ENCODE data around the gene MOB3C. TPM values are rescaled to one million over a fixed set of nuclear protein-coding genes. Genes with fewer than 3 reads are reported as not detected.

Gene MOB3C
- total RNA-seq, 8 experiments from 2014 or later = 0.60 to 11.3 (median 4.8) TPM

DNA sequence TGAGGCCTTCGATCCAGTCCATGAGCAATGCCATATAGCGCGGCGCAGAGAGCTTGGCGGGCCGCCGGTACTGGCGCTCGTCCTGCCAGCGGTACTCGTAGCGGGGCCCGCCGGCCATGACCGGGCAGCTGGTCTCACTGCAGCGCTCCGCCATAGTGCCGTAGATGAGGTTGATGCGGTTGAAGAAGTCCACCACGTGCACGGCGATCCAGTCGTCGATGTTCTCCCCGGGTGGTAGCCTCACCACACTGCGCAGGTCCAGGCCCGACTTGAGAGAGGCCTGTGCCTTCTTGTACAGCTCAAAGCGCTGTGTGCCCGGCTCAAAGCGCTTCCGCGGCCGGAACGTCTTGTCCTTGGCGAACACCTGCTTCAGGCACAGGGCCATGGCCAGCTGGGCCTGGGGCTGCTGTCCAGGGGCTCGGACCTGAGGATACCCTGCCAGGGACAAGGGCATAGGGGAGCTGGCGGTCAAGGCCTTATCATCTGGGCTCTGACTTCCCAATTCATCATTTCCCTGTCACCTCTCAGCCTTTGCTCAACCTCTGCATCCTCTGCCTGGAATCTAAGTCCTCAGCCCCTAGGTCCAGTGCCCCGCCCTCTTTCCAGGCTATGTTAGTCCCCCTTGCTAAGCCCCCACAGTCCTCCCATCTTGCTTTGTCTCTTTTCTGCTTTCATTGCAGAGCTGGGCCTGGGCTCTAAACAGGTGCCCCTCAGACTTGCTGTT, 3.5 kb downstream of the MOB3C start:
- Histone ChIP-seq H3K27ac (no peak overlapping the region), H3K4me1 (replicated peaks in 1 of 2) (peaks cover 10 to 19% of the 10 kb centered on the region in 2 donors), H3K4me3 (no peak overlapping the region)
- no peak for ATAC-seq (replicated peaks in 6 of 8)
- in situ Hi-C loops (cut with MboI; ENCODE audit: low pct_unique_long_range_greater_than_20kb in 2 of 9, low sequenced_read_pairs in 9 of 9, unreplicated experiment in 9 of 9) = no loop called here
- WGBS, 10 experiments = 67 to 100% (median 96%) methylated on average over 1 to 18 of the region's 38 CpGs; no CpG with 5 or more reads in 5 of the 10 experiments

DNA sequence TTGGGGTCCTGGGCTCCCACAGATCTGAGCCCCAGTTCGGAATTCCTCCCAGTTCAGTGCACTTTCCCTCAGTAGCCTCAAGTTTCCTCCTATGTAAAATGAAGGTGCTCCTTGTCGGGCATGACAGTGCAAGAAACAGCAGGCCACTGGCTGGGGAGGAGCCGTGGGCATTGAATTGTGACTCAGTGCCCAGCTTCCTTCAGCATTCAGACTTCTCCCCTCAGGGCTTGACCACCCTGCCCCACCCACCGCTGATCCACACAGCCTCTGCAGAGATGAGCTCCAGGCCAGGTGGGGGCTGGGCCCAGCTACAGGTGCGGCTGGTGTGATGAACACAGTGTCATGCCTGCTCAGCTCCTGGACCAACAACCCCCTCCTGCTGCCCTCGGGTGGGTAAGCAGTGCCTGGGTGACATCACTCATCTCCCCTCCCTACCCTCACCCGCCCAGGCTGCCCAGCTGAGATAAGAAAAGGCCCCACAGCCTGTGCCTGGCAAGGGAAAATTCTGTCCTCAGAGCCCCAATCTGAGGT, 4.9 kb downstream of the MOB3C start:
- 20 to 100% (median 71%) methylated on average over 1 to 2 of the region's 7 CpGs; no CpG with 5 or more reads in 5 of the 10 experiments for WGBS, 10 experiments
- in situ Hi-C loops (cut with MboI; ENCODE audit: low pct_unique_long_range_greater_than_20kb in 2 of 9, low sequenced_read_pairs in 9 of 9, unreplicated experiment in 9 of 9) = no loop called here
- no peak overlapping the region for H3K27ac ChIP-seq
- peak in 4 of 8 experiments; percentile 2 to 27 (median 13) for ATAC-seq (replicated peaks in 6 of 8)
- H3K4me3 ChIP-seq = no peak overlapping the region
- H3K4me1 ChIP-seq (replicated peaks in 1 of 2) = peaks cover 10 to 16% of the 10 kb centered on the region in 2 donors

DNA sequence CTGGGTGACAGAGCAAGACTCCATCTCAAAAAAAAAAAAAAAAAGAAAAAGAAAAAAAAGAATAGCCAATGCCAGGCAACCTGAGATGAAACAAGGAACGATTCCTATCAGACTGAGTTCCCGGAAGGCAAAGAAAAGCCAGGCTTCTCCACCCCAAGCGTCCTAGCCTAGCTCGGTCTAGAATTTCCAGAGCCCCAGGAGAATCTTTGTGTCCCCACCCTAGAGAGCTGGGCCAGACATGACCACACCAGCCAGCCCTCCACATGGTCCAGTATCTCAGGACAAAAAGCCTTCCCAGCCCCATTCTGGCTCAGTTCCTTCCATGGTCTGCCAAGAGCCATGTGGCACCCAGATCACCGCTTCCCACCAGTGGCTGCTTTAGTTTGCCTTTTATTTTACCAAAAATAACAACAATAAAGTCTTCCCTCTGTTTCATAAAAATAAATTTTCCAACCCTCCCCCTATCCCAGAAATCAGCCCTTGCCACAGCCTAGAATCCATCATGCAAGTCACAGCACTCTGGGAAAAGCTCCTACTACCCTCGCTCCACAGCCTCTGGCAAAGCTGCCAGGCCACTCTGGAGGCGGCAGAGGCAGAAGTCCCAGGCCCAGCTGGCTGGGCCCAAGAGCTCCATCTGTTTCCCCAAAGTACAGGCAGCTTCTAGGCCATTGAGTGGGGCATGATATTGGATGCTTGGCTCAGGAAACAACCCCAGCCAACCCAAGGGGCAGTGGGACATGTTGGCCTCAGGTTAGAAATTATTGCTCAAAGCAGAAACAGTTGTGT, 9.1 kb downstream of the MOB3C start:
- peak in 2 of 8 experiments; percentile 45 to 58 for ATAC-seq (replicated peaks in 6 of 8)
- no peak overlapping the region for H3K4me3 ChIP-seq
- 0 to 100% (median 92%) methylated on average over 1 to 7 of the region's 7 CpGs; no CpG with 5 or more reads in 2 of the 10 experiments for WGBS, 10 experiments
- peaks cover 6 to 7% of the 10 kb centered on the region in 2 donors for H3K4me1 ChIP-seq (replicated peaks in 1 of 2)
- H3K27ac ChIP-seq = no peak overlapping the region
- in situ Hi-C loops (cut with MboI; ENCODE audit: low pct_unique_long_range_greater_than_20kb in 2 of 9, low sequenced_read_pairs in 9 of 9, unreplicated experiment in 9 of 9) = no loop called here

DNA sequence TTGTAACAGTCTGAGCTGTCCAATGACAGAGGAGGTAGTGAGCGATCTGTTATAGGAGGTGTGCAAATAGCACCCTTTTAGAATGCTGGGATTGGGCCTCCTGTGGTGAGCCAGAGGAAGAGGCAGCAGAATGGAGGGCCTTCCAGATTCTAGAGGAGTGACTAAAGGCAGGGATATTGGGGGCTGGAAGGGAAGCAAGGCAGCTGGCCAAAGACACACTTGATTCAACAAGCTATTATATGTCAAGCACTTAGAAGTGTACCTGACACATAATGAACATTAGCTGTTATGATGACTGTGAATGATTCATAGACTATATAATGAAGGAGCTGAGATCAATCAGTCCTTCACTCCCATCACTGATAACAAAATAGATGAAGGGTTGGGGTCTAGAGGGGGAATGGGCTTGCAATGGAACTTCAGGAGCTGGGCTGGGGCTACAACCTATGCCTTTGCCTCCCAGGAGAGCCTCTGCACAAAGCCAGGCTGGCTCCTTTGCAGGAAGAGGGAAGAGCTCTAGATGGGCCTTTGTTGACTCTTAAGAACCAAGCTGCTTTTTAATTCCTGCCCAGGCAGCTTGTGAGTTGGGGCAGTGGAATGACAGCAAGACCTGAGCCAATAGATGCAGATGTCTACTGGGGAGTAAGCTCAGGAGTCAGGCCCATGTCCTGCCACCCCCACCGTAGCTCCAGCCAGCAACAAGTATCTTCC, 10.2 kb downstream of the MOB3C start:
- in situ Hi-C loops (cut with MboI; ENCODE audit: low pct_unique_long_range_greater_than_20kb in 2 of 9, low sequenced_read_pairs in 9 of 9, unreplicated experiment in 9 of 9) = no loop called here
- no peak for ATAC-seq (replicated peaks in 6 of 8)
- peaks cover 6 to 7% of the 10 kb centered on the region in 2 donors for H3K4me1 ChIP-seq (replicated peaks in 1 of 2)
- no peak overlapping the region for H3K4me3 ChIP-seq
- H3K27ac ChIP-seq = no peak overlapping the region
- WGBS, 10 experiments = 79 to 100% (median 83%) methylated on average over 1 to 2 of the region's 2 CpGs; no CpG with 5 or more reads in 5 of the 10 experiments

DNA sequence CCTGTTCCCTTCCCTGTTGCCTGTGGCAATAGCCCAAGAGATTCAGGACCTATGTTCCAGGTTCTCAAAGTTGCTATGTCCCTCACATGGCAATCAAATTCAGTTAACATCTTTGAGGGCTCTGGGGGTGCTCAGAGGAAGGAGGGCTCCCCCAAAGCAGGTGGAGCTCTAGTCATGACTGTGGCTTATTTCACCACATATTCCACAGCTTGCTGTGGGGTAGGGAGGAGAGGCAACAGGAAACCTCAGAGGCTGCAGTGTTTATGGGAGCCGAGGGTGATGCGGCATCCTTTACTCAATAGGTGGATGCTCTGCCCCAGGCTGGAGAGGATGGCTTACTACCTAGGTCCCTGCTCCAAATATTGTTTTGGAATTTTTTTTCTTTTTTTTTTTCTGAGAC, 11.4 kb downstream of the MOB3C start:
- Histone ChIP-seq H3K4me1 (replicated peaks in 1 of 2) (peaks cover 6 to 7% of the 10 kb centered on the region in 2 donors), H3K27ac (no peak overlapping the region), H3K4me3 (no peak overlapping the region)
- no peak for ATAC-seq (replicated peaks in 6 of 8)
- in situ Hi-C loops (cut with MboI; ENCODE audit: low pct_unique_long_range_greater_than_20kb in 2 of 9, low sequenced_read_pairs in 9 of 9, unreplicated experiment in 9 of 9) = no loop called here
- WGBS, 10 experiments = 80 to 100% (median 100%) methylated on average over 1 to 2 of the region's 2 CpGs; no CpG with 5 or more reads in 5 of the 10 experiments

DNA sequence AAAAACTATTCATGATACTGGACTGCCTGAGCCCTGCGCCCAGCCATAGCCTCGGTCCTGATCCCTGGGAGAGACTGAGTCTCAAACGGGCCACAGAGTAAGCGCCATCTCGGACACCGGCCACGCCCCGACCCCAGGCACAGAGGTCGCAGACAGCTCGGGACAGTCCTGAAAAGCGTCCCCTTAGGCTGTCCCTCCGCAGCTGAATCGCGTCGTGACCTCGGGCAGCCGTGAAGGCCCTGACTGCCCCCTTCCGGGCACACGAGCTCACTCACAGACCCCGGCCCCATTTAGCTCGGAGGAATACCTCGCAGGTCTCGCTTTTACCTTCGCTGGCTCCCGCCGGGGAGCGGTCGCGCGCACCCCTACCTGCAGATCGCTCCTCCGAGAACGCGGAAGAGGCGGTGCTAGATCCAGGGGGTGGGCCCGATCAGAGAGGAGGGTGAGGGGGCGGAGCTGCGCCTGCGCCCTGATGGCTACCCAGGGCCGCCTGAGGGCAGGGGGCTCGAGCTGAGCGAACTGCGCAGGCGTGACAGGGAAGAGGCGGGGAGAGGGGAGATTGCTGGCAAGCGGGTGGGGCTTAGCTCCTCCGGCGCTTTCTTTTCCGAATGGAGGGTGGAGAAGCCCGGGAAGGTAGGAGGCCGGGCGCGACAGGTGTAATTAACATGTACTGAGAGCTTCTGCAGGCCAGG, 12.6 kb downstream of the MOB3C start, which contains the start of gene MKNK1:
Gene MKNK1 (minus strand): TSS at position 411 of the 692 bp plus-strand sequence. CDS start 20,941 bp downstream, outside the sequence.
- ATAC-seq (replicated peaks in 6 of 8) = peak; percentile 71 to 95 (median 94)
- in situ Hi-C loops (cut with MboI; ENCODE audit: low pct_unique_long_range_greater_than_20kb in 2 of 9, low sequenced_read_pairs in 9 of 9, unreplicated experiment in 9 of 9) = no loop called here

DNA sequence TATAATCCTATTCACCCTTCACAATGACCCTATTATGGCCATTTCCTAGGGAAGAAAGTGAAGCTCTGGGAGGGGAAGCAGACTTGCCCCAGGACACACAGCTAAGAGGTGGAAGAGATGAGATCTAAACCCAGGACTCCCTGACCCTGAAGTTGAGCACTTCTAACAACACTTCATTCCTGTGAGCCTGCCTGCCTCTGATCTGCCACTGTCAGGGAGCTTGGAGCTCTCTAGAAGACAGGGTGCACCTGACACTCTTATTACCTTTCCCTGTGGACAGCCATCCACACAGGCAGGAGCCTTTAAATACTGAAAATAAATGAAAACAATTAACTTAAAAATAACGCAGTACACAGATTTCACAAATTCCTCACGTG, 13.1 kb downstream of the MOB3C start:
- in situ Hi-C loops (cut with MboI; ENCODE audit: low pct_unique_long_range_greater_than_20kb in 2 of 9, low sequenced_read_pairs in 9 of 9, unreplicated experiment in 9 of 9) = no loop called here
- H3K27ac ChIP-seq = no peak overlapping the region
- ATAC-seq (replicated peaks in 6 of 8) = peak; percentile 2 to 44 (median 15)
- peaks cover 6 to 7% of the 10 kb centered on the region in 2 donors for H3K4me1 ChIP-seq (replicated peaks in 1 of 2)
- 0 to 6% (median 0%) methylated on average over 1 to 2 of the region's 2 CpGs; no CpG with 5 or more reads in 4 of the 10 experiments for WGBS, 10 experiments
- peak overlapping the region; percentile 47 to 69 (median 50) for H3K4me3 ChIP-seq

More for the DNA sequence above, 12.6 kb downstream of the MOB3C start, which contains the start of gene MKNK1:
- WGBS, 10 experiments = 0 to 30% (median 5%) methylated on average over 4 to 24 of the region's 53 CpGs; no CpG with 5 or more reads in 4 of the 10 experiments
- peak within 1 kb of the TSS; percentile 47 to 69 (median 50) for H3K4me3 ChIP-seq
- H3K4me1 ChIP-seq (replicated peaks in 1 of 2) = peaks cover 6 to 7% of the 10 kb centered on the region in 2 donors
- H3K27ac ChIP-seq = no peak within 1 kb of the TSS

DNA sequence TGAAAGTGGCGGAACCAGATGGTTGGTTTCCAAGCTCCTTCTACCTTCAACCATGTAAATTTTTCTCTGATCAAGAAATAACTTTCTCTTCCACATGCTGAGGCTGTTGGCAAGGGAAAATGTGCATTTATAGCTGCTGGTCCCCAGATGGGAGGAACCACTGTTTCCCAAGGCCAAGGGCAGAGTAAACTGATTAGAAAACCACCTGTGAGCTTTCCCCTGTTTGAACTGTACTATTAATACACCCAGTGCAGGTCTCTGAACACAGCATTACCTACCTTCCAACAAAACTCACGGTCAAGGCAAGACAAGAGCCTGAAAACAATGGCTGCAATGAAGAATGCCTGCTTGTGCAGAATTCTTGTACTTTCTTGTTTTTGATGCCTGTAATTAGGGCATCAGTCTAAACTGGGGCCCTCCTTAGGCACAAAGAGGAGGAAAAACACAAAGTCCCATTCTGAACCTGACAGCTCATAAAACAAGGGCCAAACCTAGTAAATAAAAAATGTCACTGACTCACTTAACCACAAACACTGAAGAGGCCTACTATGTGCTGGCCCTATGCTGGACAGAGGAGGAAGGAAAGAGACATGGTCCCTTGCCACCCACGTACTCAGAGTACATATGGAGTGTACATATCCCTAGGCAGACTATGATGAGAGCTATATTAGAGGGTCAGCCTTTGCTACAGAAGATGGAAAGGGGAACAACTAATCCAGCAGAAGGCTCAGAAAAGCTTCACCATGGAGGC, 15.2 kb downstream of the MOB3C start:
- no peak overlapping the region for H3K27ac ChIP-seq
- 50 to 100% (median 100%) methylated on average over 1 to 3 of the region's 3 CpGs; no CpG with 5 or more reads in 3 of the 10 experiments for WGBS, 10 experiments
- no peak for ATAC-seq (replicated peaks in 6 of 8)
- in situ Hi-C loops (cut with MboI; ENCODE audit: low pct_unique_long_range_greater_than_20kb in 2 of 9, low sequenced_read_pairs in 9 of 9, unreplicated experiment in 9 of 9) = no loop called here
- H3K4me1 ChIP-seq (replicated peaks in 1 of 2) = peaks cover 6 to 7% of the 10 kb centered on the region in 2 donors
- H3K4me3 ChIP-seq = no peak overlapping the region

DNA sequence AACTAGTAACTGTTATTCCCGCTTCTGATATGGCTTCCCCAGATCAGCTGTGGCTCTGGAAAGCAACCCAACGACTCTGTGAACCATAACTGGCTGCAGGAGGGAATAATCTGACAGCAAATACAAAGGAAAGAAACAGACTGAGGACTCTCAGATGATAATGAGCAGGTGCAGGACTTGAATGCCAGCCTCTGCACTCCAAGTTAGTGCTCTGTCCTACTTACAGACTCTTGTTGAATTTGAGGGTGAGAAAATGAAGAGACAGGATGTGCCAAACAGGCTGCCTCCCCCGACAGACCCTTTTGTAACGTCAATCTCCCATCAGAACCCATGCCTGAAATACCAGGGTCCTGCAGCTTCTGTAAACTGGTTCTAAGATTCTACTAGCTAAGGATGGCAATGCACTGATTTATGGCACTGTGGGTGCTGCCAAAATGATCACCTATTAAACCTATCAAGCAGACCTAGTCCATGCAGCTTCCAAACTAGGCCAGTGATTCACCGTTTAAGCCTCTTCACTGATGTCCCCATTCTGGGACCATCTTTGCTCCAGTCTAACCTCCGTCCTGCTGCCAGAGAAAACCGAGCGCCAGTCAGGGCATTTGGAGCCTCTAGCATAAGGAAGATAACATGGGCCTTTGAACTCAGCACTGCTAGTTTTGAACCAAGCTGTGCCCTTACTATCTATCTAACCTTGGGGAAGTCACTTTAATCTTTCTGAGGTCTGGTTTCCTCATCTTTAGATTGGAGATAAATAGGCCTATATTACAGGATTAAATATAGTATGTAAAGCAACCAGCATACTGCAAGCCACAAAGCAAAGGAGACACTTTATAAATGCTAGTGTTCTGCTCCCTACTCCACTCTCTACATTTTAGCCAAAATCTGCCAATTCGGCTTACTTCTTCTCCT, 17.3 kb downstream of the MOB3C start:
- Histone ChIP-seq H3K4me1 (replicated peaks in 1 of 2) (peaks cover 6 to 7% of the 10 kb centered on the region in 2 donors), H3K4me3 (no peak overlapping the region), H3K27ac (no peak overlapping the region)
- 76 to 100% (median 89%) methylated on average over 1 to 9 of the region's 9 CpGs; no CpG with 5 or more reads in 3 of the 10 experiments for WGBS, 10 experiments
- ATAC-seq (replicated peaks in 6 of 8) = no peak
- in situ Hi-C loops (cut with MboI; ENCODE audit: low pct_unique_long_range_greater_than_20kb in 2 of 9, low sequenced_read_pairs in 9 of 9, unreplicated experiment in 9 of 9) = no loop called here

DNA sequence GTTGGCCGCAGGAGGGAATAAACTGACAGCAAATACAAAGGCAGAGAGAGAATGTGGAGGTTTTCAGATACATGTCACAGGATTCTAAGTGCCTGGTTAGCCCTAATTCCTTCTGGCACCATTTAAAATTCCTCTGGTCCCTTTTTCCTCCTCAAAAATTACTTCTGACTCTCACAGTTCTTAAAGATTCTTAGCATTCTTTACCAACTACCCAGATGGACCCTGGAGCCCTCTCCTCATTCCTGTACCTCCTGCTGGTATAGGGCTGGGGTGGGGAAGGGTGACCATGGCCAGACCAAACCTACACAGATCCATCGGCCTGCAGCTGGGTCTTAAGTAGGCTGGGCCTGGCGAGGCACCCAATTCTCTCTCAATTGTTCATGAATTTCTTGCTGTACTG, 19.8 kb downstream of the MOB3C start:
- ATAC-seq (replicated peaks in 6 of 8) = no peak
- no peak overlapping the region for H3K27ac ChIP-seq
- 33 to 100% (median 97%) methylated on average over 1 to 3 of the region's 3 CpGs for WGBS, 10 experiments

DNA sequence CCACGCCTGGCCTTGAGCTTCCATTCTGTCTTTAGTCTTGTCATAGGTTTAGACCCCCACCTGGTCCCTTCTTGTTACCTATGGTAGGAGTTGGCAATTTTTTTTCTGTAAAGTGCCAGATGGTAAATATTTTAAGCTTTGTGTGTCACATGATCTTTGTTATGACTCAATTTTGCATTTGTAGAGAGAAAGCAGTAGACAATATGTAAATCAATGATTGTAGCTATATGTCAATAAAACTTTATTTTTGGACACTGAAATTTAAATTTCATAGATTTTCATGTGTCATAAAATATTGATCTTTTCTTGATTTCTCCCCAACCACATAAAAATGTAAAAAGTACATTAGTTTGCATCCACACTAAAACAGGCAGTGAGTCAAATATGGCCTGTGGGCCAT, 20.6 kb downstream of the MOB3C start:
- H3K27ac ChIP-seq = no peak overlapping the region
- H3K4me1 ChIP-seq (replicated peaks in 1 of 2) = no peaks in the 10 kb centered on the region
- no peak overlapping the region for H3K4me3 ChIP-seq
- WGBS, 10 experiments = 86 to 100% (median 89%) methylated on average over 1 of the region's 1 CpG; no CpG with 5 or more reads in 6 of the 10 experiments
- ATAC-seq (replicated peaks in 6 of 8) = no peak
- in situ Hi-C loops (cut with MboI; ENCODE audit: low pct_unique_long_range_greater_than_20kb in 2 of 9, low sequenced_read_pairs in 9 of 9, unreplicated experiment in 9 of 9) = no loop called here

More for the DNA sequence above, 19.8 kb downstream of the MOB3C start:
- no peak overlapping the region for H3K4me3 ChIP-seq
- no peaks in the 10 kb centered on the region for H3K4me1 ChIP-seq (replicated peaks in 1 of 2)
- in situ Hi-C loops (cut with MboI; ENCODE audit: low pct_unique_long_range_greater_than_20kb in 2 of 9, low sequenced_read_pairs in 9 of 9, unreplicated experiment in 9 of 9) = no loop called here

Measured in motor neuron (in vitro differentiated cells).